Measurements from ENCODE around the gene KBTBD12.
A peak's percentile ranks its signal among the peaks of the same experiment; 100 is the strongest.

KBTBD12 gene

DNA sequence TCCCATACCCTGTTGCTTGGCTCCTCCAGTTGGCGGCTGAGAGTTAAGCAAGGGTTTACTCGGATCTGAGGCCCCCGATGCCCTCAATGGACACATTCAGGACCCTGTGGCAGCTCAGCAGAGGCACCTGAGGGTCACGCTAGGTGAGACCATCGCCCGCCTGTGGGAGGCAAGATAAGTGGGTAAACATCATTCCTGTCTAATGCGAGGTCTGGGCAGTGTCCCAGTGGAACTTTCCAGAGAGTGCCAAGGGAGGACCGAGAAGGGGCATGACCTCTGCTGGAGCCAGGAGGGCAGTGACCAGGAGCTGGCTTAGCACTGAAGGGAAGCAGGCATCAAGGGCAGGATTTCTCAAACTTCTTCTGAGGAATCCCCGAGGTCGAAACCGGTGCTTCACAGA is 71.8 kb downstream of the KBTBD12 start:
- no peak for DNase-seq

- DNase-seq: no peak
These were observed 72.4 kb downstream of the KBTBD12 start for GRCh38 chr3:127987309-127987995.

GRCh38 chr3:127988770-127989557 is 73.9 kb downstream of the KBTBD12 start:
- DNase-seq: no peak

DNA sequence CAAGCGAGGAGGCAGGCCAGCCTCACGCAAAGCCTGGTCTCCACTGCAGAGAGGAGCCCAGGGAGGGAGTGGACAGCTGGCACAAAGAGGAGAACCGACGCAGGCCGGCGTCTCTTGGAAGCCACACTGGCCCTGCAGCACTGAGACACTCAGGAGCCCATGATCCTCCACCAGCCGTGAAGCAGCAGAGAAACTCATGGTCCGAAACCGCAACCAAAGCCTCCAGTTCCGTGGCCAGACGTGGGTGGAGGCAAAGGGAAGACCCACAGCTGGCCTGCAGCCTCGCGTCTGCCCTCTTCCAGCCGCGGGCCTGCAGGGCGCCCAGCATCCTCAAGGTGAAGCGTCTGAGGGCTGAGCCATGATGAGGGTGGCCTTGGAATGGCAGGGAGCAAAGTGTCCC is 75.0 kb downstream of the KBTBD12 start:
- no peak for DNase-seq

DNA sequence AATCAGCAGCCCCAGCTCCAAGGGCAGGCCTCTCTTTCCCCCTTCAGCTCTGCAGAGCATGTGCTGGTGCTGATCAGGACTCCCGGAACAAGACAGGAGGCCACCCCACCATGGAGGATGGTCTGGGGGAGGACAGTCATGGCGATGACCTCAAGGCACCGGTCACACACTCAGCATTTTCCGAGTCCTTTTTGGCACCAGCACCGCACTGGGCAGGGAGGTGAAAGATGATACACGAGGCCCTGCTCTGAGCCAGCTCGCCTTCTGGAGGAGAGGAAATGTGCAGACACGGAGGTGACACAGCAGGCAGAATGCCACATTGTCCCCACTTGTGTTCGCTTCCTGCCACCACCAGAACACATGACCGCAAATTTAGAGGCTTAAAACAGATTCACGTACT is 75.4 kb downstream of the KBTBD12 start:
- DNase-seq: no peak

DNA sequence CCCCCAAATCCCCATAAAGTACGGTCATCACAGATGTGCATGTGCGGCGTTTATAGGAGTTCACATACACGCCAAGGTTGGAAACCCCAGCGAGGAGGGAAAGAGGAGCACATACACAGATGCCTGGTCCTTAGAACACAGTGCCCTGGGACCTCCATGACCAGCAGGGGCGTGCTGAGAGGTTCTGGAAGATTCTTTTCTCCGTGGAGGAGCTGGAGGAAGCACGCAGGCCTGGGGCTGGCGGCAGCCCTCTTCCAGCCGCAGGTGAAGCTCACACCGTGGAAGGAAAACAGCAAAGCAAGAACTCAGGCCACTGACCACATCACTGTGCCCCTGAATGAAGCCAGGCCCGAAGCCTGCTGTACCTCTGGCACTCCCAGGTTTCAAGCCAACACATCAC is 76.2 kb downstream of the KBTBD12 start:
- no peak for DNase-seq

DNA sequence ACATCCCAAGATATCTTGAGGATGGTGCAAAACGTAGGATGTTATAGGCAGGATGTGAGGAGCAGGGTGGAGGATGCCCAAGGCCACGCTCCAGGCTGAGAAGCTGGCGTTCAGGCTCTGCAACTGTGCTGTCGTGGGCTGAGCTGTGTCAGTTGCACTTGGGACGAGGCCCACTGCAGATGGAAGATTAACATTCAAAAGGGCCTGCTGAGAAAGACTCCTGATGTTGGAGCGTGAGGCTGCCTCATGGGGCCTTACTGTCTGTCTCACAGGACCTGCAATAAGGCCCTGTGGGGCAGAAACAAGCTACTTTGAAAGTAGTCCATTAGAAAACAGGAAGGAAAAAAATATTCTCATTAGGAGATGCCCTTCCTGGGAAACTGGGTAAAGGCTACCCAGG is 76.6 kb downstream of the KBTBD12 start:
- DNase-seq: no peak

DNA sequence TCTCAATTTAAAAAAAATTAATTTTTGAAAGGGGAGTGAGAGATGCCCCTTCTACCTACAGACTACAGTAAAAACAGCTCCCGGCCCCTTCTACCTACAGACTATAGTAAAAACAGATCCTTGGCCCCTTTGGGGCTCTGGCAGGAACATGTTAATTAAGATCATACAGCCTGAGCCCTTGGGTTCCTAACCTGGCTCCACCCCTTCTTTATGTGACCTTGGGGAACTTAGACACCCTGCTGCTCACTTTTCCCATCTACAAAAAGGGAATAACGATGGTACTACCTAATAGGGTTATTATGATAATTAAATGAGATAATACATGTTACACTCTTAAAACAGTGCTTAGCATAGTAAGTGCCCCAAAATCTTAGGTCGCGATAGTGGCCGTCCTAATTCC is 77.1 kb downstream of the KBTBD12 start:
- no peak for DNase-seq

DNA sequence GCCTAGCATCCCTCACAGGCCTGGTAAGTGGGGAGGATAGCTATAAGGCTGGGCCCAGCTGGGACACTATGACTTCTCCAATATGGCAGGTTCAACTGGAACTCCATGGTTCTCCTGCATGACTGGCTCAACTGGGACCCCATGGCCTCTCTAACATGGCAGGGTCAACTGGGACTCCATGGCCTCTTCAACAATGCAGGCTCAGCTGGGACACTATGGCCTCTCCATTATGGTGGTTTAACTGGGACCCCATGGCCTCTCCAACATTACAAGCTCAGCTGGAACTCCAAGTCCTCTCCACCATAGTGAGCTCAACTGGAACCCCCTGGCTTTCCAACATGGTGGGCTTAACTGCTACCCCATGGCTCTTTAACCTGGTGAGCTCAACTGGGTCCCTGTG is 79.0 kb downstream of the KBTBD12 start:
- no peak for DNase-seq

GRCh38 chr3:127997016-127997415 is 82.0 kb downstream of the KBTBD12 start:
- no peak for DNase-seq

GRCh38 chr3:127997961-127998360 is 82.9 kb downstream of the KBTBD12 start:
- DNase-seq: no peak

GRCh38 chr3:127998596-127998995 is 83.6 kb downstream of the KBTBD12 start:
- no peak for DNase-seq

GRCh38 chr3:127999509-128000106 is 84.6 kb downstream of the KBTBD12 start:
- DNase-seq: no peak

DNA sequence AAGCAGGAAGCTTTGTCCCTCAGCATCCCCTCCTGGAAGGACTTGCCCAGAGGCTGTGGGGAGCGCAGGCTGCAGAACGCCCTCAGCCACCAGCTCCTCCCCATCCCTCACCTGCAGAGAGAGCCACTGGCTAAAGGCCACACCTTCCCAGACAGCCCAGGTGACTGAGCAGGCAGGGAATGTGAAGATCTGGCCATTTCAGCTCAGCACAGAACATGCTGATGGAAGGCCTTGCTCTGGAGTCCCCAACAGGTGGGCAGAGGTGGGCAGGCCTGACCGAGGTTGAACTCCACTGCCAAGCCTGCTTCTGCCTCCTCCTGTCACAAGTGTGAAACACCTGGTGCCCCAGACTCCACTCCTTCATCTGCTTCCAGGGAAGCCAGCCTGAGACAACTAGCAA is 86.5 kb downstream of the KBTBD12 start:
- DNase-seq: no peak

DNA sequence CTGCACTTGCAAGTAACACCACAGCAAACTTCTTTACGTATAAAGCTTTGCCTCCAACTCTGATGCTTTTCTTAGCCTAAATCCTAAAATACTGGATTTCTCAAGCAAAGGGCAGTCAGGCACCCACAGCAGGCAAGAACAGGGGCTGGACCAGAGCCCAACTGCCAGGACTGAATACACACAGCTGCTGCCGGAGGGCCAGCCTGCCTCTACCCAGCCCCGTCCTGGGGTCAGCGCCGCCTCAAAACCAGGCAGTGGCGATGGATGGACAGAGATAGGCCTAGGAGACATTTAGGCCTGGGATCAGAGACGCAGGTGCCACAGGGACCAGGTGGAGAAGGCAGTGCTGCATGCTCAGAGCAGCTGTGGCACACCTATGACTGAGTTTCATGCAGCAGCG is 89.6 kb downstream of the KBTBD12 start:
- no peak for DNase-seq

- DNase-seq: no peak
These were observed 91.3 kb downstream of the KBTBD12 start for GRCh38 chr3:128006061-128007032.

- no peak for DNase-seq
These were observed 92.0 kb downstream of the KBTBD12 start for GRCh38 chr3:128007033-128007424.

- no peak for DNase-seq
These were observed 95.2 kb downstream of the KBTBD12 start for GRCh38 chr3:128009952-128010846.

DNA sequence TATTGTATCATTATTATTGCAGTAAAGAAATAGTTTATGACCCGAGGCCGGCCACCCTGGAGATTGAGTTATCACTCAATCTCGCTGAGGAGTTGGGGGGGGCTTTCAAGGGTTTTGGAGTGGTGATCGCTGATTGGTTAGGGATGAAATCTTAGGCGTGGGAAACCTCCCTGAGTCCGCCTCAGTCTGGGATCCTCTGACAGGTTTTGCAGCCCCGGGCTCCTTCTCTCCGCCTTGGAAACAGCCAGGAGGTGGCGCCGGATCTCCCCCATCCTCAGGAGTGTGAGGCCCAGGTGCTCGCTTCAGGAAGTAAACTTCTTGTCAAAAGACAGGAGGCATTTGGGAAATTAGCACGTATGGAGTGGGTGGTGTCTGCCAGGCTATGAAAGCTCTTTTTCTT is 96.1 kb downstream of the KBTBD12 start:
- DNase-seq: peak in 1 of 2 donors; percentile 0

GRCh38 chr3:128012050-128012449 is 97.0 kb downstream of the KBTBD12 start:
- no peak for DNase-seq

GRCh38 chr3:128014548-128014947 is 99.5 kb downstream of the KBTBD12 start:
- DNase-seq: no peak

GRCh38 chr3:128016502-128016901 is 101.5 kb downstream of the KBTBD12 start:
- DNase-seq: no peak

Measured in CD4-positive, alpha-beta T cell treated with Interleukin-1 beta for 1 hour (primary cell).